Cardiac septum (tissue), 1 donor: ENCODE measurements around the gene SCGB2A2. TPM values are rescaled to one million over a fixed set of nuclear protein-coding genes. Genes with fewer than 3 reads are reported as not detected.

Experiments
- DNase-seq: peaks from one replicate; pipeline ENCODE4 v3.0.0-alpha.2; 2020; ENCODE audit warnings: low spot score
- intact Hi-C: fragments of 100-400 bp; cut with DNase I; formaldehyde crosslinking; loops from one replicate; pipeline ENCODE4 v1.14.0; 2022
- long read RNA-seq: library from polyadenylated mRNA; unstranded; transcript quantifications from one replicate; pipeline ENCODE4 v2.0.0, GENCODE V29; 2021
- total RNA-seq: library from RNA; stranded (reverse); fragmentation: NEBNext Ultra II Directional; extraction: Animal tissue kit (Norgen Biotek cat#: 25700); gene quantifications from one replicate; pipeline ENCODE4 v1.2.1, GENCODE V29; 2021
- donor health status: DM: no; HTN: no; CAD: no.

Gene SCGB2A2
- total RNA-seq: not detected
- long read RNA-seq: 0 reads

DNA sequence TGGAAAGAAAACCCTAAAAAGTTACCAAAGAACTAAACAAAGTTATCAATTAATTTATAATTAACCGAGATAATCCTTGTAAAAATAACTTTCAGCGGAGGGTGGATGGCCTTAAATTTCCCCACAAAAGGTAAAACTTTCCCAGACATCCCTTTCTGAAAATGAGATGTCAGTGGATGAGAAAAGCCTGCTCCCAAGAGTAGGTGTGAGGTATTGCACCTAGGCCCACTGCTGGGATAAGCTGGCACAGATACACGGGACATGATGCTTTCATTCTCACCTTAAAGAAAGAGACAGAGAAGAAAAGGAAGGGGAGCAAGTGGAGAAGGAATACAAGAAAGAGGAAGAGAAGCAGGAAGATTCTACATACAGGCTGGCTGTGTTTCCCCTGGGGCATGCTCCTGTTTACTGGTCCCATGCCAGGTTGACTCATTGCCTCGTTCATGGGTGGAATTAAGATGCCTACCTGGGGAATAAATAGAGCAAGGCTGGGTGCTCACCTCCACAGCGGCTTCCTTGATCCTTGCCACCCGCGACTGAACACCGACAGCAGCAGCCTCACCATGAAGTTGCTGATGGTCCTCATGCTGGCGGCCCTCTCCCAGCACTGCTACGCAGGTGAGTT is at the start of gene SCGB2A2:
TSS of gene SCGB2A2 (plus strand) at position 505 of the 625 bp plus-strand sequence. CDS start at position 564, 59 bp downstream.
- DNase-seq: no peak
- intact Hi-C loops: no loop called here

GRCh38 chr11:62221498-62221897 is 48.5 kb upstream of the SCGB2A2 start:
- no peak for DNase-seq
- intact Hi-C loops: no loop called here

- no peak for DNase-seq
- intact Hi-C loops: no loop called here
These were observed 46.9 kb upstream of the SCGB2A2 start for GRCh38 chr11:62223095-62223494.

DNA sequence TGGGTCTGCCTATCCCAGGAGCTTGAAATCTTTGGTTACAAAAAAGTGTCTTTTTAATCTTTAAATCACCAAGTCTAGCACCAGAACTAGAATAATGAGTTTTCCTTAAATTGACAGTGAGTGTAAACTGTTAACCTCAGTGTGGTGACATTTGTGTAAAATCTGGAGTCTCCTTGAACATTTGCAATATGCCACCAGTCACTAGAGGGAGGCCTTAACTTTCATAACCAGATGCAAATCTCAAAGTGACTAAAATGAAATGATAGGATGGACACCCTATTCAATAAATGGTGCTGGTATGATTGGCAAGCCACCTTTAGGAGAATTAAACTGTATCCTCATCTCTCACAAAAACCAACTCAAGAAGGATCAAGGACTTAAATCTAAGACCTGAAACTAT is 36.2 kb upstream of the SCGB2A2 start:
- intact Hi-C loops: no loop called here

GRCh38 chr11:62236187-62236586 is 33.8 kb upstream of the SCGB2A2 start:
- DNase-seq: no peak
- intact Hi-C loops: no loop called here

More for the DNA sequence above, 36.2 kb upstream of the SCGB2A2 start:
- no peak for DNase-seq

DNA sequence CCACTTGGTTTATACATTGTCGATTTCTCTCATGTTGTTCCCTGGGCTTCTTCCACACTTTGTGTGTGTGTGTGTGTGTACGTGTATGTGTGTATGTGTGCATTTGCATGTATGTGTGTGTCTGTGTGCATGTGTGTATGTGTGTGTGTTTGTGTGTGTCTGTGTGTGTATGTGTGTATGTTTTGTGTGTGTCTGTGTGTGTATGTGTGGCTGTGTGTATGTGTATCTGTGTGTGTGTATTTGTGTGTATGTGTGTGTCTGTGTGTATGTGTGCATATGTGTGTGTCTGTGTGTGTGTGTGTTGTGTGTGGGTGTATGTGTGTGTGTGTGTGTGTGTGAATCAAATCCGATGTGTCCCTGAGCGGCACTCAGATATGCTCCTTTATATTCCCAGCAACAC is 32.5 kb upstream of the SCGB2A2 start:
- intact Hi-C loops: no loop called here
- no peak for DNase-seq

DNA sequence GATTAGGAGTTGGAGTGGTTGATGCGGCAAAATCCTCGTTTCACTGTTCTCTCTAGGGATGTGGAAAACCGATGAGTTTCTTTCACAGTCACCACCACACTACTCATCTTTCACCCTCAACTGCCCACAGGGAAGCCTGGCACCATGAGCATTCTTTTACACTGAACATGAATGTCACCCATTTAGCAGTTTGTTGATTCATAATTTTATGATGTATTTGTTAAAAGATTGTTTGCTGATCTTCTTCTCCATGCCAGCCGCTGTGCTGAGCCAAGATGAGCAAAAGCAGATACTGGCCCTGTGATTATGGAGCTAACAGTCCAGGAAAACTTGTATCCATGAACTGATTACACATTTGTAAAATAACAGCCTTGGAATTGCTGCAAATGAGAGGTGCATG is 31.8 kb upstream of the SCGB2A2 start:
- intact Hi-C loops: no loop called here

DNA sequence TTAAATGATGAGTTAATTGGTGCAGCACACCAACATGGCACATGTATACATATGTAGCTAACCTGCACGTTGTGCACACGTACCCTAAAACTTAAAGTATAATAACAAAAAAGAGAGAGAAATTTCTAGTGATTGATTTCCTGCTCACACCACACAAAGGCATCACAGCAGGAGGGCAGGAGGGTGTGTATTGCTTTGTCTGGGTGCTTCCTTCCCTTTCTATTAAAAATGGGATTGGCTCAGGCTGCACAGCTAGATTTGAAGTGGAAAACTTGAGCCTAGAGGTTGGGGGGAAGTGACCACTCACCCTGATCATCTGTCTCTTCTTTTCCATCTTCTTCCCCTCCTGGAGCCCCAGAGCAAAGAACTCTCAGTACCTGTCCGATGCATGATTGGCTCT is 28.9 kb upstream of the SCGB2A2 start:
- no peak for DNase-seq
- intact Hi-C loops: no loop called here

More for the DNA sequence above, 31.8 kb upstream of the SCGB2A2 start:
- DNase-seq: no peak

DNA sequence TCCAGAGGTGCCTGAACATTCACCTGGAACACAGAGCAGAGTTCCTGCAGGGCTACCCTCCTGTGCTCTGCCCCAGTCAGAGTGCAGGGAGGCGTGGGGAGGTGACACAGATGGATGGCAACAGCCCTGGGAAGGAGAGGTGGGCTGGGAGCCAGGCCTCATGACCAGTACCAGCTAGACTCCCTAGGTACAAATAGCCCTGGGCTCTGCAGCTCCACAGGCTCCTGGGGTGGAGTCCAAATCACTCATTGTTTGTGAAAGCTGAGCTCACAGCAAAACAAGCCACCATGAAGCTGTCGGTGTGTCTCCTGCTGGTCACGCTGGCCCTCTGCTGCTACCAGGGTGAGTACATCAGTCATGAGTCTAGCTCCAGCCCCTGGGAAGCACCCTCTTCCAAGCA is 27.9 kb upstream of the SCGB2A2 start, which contains the start of gene SCGB1D2:
TSS of gene SCGB1D2 (plus strand) at position 219 of the 400 bp plus-strand sequence. CDS start at position 288, 69 bp downstream.
- intact Hi-C loops: no loop called here

DNA sequence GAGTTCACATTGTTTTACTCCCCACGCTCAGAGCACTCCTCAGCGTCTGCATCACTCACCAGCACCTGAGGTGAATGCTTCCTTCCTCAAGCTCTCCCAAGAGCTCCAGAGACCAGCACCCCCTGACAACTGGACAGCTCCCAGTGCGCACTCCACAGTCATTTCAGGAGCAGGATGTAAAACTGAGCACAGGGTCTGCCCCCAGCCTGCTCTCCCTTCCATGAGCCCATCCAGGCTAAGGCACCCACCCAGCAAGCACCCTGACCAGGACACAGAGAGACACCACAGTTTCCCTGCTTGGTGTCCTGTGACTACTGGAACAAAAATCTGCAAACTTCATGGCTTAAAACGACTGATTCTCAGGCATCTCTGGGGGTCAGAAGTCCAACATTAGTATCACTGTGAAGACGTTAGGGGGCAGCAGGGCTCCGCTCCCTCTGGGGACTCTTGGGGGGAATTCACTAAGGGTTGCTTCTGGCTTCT is 24.6 kb upstream of the SCGB2A2 start:
- DNase-seq: no peak
- intact Hi-C loops: no loop called here

More for the DNA sequence above, 27.9 kb upstream of the SCGB2A2 start, which contains the start of gene SCGB1D2:
- DNase-seq: no peak

- intact Hi-C loops: no loop called here
- no peak for DNase-seq
These were observed 18.3 kb upstream of the SCGB2A2 start for GRCh38 chr11:62251698-62252097.

GRCh38 chr11:62253999-62254542 is 15.9 kb upstream of the SCGB2A2 start:
- intact Hi-C loops: no loop called here
- DNase-seq: no peak

DNA sequence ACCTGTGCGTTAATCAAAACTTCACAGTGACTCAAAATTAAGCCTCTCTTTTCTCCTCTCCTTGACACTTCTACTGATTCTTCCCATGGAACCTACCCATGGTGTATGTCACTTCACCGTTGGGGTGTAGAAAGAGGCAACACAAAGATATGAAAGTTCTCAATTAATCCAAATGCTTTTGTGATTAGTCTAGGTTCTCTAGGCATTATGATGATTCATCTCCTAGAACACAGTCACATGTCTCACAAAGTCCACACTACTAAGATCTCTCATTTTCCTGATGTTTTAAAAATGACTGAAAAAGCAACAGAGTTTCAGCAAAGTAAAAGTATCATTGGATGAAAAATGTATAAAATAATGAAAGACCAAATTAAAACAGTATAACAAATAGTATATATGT is 13.7 kb upstream of the SCGB2A2 start:
- intact Hi-C loops: no loop called here
- no peak for DNase-seq

DNA sequence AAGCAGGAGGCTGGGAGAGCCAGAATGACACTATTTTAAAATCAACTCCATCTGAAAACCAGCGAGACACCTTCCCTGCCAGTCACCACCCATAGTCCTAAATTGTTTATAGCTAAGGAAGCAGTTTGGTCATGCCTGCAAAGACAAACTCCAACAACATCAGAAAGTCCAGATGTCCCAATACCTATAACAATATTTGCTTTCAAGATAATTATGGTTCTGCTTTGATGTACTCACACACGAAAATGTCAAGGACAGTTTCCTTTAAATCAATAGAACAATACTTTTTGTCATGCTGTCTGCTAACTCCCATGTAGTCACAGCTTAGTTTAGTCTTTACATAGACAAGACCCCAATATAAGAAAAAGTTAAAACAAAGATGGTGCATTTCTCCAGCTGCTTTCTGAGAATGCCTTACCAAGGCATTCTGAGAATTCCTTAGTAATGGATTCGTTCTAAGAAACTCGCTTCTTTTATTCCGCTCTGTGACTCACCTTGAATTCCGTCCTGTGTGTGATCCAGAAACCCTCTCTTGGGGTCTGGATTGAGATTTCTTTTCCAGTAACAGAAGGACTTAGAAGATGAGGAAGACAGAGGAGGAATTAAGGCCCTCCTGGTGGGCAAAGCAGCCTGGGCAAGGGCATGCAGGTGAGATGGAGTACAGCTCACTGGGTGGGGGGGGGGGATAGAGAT is 9.6 kb upstream of the SCGB2A2 start:
- no peak for DNase-seq
- intact Hi-C loops: no loop called here

DNA sequence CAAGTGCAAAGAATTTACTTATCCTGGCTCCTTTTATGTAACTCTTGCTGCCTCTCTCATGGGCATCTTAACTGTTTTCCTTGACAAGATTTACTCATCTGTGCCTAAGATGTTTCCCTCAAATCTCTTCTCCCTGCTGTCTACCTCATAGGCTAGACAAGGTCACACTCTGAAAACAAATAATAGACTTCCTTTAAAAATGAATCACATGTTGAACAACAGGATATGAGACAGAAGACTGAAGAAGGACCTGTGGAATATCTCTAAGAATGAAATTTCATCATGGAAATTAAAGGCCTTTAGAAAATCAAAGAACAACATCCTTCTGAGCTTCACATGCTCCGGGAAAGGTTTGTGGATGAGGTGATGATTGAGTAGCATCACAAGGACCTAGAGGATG is 6.0 kb upstream of the SCGB2A2 start:
- no peak for DNase-seq
- intact Hi-C loops: no loop called here

DNA sequence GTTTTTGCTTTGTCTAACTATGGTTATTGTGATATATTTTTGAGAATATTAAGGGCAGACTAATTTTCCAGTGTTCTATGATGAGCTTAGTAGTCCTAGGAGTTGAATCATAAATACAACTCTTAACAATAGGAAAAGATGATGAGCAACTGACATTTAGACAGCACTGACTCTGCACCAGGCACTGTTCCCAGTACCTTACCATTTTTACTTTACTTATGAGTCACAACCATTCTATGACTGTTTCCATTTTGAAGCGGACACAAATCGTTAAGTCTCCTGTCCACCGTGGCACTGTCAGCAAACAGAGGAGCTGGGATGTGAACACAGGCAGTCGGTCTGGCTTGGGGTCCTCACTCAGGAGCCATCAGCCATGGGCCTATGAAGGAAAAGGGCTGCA is 3.4 kb upstream of the SCGB2A2 start:
- no peak for DNase-seq
- intact Hi-C loops: no loop called here

GRCh38 chr11:62267050-62267449 is 2.9 kb upstream of the SCGB2A2 start:
- intact Hi-C loops: no loop called here
- no peak for DNase-seq

- no peak for DNase-seq
- intact Hi-C loops: no loop called here
These were observed 2.4 kb upstream of the SCGB2A2 start for GRCh38 chr11:62267576-62267975.

DNA sequence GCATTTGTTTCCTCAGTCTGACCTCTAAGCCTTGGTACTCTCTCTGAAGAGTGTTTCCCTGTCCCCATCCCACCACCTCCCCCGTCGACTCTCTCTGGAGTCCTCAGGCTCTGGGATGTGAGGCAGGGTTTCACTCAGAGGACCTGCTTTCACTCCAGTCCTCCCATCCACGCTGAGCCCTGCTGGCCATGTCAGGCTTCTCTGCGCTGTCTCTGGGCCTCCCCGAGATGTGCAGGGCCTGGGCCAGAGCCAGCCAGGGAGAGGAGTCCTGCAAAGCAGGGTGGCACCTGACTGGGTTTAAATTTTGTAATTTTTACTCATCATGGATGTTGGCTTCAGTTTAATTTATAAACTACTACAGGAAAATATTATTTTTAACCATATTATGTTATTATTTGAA is 3.3 kb downstream of the SCGB2A2 start:
- DNase-seq: no peak
- intact Hi-C loops: no loop called here

- intact Hi-C loops: no loop called here
- DNase-seq: no peak
These were observed 3.9 kb downstream of the SCGB2A2 start for GRCh38 chr11:62273789-62274275.

DNA sequence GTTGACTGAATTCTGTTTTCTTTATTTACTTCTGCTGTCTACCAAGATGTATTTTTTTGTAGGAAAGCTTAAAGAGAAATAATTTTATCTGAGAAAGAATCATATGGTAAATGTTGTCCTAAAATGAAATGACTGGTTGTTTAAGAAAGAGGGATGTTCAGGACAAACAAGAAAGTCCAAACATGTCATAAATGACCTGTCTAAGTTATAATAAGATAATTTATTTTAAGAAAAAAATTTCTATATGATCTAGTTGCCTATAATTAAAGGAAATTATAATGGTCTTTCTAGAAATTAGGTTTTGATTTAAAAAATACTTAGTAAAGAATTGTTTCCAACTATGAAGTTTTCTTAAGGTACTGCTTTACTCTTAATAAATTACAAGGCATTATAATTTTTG is 10.5 kb downstream of the SCGB2A2 start:
- no peak for DNase-seq
- intact Hi-C loops: no loop called here
